ENCODE results near the gene AGBL4.

GRCh38 chr1:49854741-49855140 is 169.0 kb downstream of the AGBL4 start:
- no peak for TF ChIP-seq CTCF (IDR thresholded peaks at IDR 0.05)
- TF ChIP-seq POLR2A (IDR thresholded peaks at IDR 0.05), result no peak
